Upper lobe of left lung (tissue), 4 donors: ENCODE data around the gene KCNQ4.

Source experiments
- EP300 ChIP-seq, 4 donors: sonication (generic); formaldehyde crosslinking; IDR thresholded peaks; one replicate each; pipeline ENCODE4 v1.5.1; 2017; ENCODE audit warnings: antibody characterized with exemption in 4 of 4, control low read depth in 2 of 4
- POLR2AphosphoS5 ChIP-seq, 2 donors: sonication (generic); formaldehyde crosslinking; IDR thresholded peaks; one replicate each; pipeline ENCODE4 v1.5.1; 2017; ENCODE audit warnings: antibody characterized with exemption in 2 of 2
- TF ChIP-seq, protein P1 (sequence below), 6 experiments: fragments of 450-650 bp in 4 of 6; fragments of 200-600 bp in 2 of 6; sonication (generic) in 2 of 6; IDR thresholded peaks; one replicate each; pipeline ENCODE4 v1.5.1; 2016 to 2019; ENCODE audit warnings: antibody characterized with exemption in 6 of 6

DNA sequence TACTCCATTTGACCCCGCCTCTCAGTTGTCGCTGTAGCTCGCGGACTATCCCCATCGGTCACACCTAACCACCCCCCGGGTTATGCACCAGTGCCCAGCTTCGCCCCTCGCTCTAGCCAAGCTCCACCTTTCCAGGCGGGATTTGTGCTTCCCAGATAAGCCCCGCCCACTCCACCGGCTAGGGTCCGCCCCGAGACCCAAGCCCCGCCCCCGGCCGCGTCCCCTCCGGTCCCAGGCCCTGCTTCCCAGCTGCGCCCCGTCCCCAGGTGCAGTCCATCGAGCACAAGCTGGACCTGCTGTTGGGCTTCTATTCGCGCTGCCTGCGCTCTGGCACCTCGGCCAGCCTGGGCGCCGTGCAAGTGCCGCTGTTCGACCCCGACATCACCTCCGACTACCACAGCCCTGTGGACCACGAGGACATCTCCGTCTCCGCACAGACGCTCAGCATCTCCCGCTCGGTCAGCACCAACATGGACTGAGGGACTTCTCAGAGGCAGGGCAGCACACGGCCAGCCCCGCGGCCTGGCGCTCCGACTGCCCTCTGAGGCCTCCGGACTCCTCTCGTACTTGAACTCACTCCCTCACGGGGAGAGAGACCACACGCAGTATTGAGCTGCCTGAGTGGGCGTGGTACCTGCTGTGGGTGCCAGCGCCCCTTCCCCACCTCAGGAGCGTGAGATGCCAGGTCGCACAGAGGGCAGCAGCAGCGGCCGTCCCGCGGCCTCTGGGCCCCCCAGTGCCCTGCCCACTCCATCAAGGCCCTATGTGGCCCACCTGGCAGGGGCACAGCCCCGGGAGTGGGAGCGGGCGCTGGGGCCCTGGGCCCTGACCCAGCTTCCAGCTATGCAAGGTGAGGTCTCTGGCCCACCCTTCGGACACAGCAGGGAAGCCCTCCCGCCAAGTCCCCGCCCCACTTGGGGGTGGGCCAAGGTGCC lies 54.7 kb downstream of the KCNQ4 start:
- TF ChIP-seq, protein P1, sequence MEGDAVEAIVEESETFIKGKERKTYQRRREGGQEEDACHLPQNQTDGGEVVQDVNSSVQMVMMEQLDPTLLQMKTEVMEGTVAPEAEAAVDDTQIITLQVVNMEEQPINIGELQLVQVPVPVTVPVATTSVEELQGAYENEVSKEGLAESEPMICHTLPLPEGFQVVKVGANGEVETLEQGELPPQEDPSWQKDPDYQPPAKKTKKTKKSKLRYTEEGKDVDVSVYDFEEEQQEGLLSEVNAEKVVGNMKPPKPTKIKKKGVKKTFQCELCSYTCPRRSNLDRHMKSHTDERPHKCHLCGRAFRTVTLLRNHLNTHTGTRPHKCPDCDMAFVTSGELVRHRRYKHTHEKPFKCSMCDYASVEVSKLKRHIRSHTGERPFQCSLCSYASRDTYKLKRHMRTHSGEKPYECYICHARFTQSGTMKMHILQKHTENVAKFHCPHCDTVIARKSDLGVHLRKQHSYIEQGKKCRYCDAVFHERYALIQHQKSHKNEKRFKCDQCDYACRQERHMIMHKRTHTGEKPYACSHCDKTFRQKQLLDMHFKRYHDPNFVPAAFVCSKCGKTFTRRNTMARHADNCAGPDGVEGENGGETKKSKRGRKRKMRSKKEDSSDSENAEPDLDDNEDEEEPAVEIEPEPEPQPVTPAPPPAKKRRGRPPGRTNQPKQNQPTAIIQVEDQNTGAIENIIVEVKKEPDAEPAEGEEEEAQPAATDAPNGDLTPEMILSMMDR (IDR thresholded peaks at IDR 0.05), result no peak
- TF ChIP-seq EP300 (IDR thresholded peaks at IDR 0.05), result no peak
- TF ChIP-seq POLR2AphosphoS5 (IDR thresholded peaks at IDR 0.05), result no peak
